C4-2B (cell line): ENCODE data around the gene KAZN.

Experiments used
- H3K27ac ChIP-seq: fragments of 450-650 bp; 2 replicates; pipeline ENCODE4 v1.5.1; 2017
- CTCF ChIP-seq: fragments of 450-650 bp; conservative IDR thresholded peaks from 2 replicates; pipeline ENCODE4 v1.5.1; 2017; ENCODE audit warnings: mild to moderate bottlenecking
- ZFX ChIP-seq: fragments of 450-650 bp; IDR thresholded peaks from 2 replicates; pipeline ENCODE4 v1.6.1; 2017

The KAZN gene

DNA sequence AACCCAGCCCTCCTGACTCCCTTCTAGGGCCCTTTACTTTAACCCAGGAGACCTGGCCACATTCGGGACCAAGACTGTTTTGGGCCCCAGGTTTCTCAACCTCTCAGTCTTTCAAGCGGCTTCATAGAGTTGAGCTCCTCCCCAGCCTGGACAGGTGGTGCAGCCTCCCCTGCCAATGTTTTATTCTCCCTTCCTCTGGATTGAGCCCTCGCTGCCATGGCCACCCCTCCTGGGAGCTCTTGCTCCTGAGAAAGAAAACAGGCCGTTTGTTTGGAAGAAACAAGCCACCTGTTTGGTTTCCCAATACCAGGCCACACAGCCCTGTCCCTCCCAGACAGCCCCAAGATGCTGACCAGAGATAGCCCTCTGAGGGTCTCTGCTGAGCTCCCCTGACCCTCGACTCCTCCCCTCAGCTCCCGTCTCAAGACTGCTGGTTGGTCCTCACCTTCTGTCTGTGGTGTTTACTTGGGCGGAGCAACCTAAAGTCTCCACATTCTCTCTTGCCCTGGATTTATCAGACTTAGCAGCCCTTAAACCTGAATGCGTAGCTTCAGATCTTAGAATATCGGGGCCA lies 558.4 kb downstream of the KAZN start:
- TF ChIP-seq ZFX (no peak), CTCF (no peak)
- no peak overlapping the region for H3K27ac ChIP-seq

GRCh38 chr1:15157524-15158399 lies 559.3 kb downstream of the KAZN start:
- no peak for TF ChIP-seq CTCF
- no peak for TF ChIP-seq ZFX
- H3K27ac ChIP-seq = no peak overlapping the region

DNA sequence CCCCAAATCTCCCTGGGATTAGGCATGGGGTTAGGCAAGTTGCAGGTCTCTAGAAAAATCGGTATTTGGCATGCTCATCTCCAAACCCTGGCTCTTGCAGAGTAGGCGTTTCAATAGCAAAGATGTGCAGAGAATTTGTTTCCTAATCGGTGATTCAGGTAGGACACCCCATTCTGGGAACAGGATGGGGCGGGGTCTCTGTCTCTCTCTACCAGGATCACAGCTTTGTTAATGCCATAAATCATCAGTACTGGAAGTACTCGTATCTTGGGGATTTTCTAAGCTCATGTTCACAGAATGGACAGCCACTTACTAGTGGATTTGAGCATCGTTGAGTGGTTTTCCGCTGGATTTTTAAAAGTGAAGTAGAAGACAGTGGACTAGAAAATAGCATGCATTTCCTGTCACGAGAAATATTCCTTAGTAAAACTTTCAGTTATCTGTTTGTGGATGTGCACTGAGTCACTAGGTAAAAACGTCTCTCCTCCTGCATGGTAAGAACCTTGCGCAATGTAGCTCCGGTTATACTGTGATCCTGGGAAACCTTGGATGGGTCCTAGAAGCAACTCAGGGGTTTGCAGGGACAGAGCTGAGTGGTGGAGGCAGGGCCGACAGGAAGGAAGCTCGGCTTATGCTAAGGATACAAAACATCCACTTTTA lies 560.2 kb downstream of the KAZN start:
- TF ChIP-seq CTCF (no peak), ZFX (no peak)
- H3K27ac ChIP-seq = no peak overlapping the region

GRCh38 chr1:15159166-15159555 lies 560.7 kb downstream of the KAZN start:
- TF ChIP-seq CTCF = no peak
- no peak for TF ChIP-seq ZFX

DNA sequence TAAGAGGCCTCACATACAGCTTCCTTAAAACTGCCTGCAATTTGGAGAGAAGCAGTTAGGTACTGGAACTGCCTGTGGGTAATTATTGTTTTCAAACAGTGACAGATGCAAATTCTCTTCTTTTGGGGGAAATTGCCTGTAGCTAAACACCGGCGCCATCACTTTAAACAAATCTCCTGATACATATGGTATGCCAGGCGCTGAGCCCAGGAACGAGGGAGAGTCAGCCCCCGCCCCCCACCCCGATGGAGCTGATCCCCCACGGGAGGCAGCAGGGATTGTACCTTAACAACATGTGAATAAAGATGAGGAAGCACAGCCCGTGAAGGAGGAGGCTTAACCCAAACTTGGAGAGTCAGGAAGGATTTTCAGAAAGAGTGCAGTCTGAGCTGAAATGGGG lies 562.1 kb downstream of the KAZN start:
- no peak overlapping the region for H3K27ac ChIP-seq

More at GRCh38 chr1:15159166-15159555, 560.7 kb downstream of the KAZN start:
- no peak overlapping the region for H3K27ac ChIP-seq

DNA sequence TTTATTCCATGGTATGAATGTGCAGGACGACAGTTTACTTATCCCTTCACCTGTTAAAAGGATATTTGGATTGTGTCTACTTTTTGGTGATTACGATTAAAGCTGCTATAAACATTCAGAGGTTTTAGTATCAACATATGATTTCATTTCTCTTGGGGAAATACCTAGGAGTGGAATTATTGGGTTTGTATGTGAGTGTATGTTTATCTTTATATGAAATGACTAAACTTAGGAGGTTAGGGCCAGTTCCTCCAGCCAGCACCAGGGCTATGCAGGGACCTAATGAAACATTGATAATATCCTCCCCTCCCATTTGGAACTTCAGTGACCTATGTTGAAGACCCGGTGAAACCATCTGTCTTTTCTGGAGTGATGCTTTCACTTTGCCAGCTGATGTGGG lies 568.9 kb downstream of the KAZN start:
- TF ChIP-seq CTCF = no peak
- TF ChIP-seq ZFX = no peak
- H3K27ac ChIP-seq = no peak overlapping the region

More for the DNA sequence above, 562.1 kb downstream of the KAZN start:
- TF ChIP-seq ZFX (no peak), CTCF (no peak)
